Fibroblast of lung (primary cell): Measurements from ENCODE around the gene SERPIND1. TPM values are rescaled to one million over a fixed set of nuclear protein-coding genes. Genes with fewer than 3 reads are reported as not detected.

Experiments
- DNase-seq, 2 donors: peaks; one replicate each; pipeline versions ENCODE4 v3.0.0 to v3.0.0-alpha.2; 2010; ENCODE audit warnings: low read depth in 2 of 2
- H2AFZ ChIP-seq: 2 replicates; pipeline ENCODE4 v1.5.1; 2012; ENCODE audit warnings: low read length, control low read depth, inconsistent platforms
- H3K27ac ChIP-seq: 2 replicates; pipeline ENCODE4 v1.5.1; 2011; ENCODE audit warnings: low read length, control low read depth; ENCODE audit not compliant: insufficient read depth
- H3K27me3 ChIP-seq: 2 replicates; pipeline ENCODE4 v1.5.1; 2011; ENCODE audit warnings: mild to moderate bottlenecking, low read length; ENCODE audit not compliant: control insufficient read depth, insufficient read depth
- H3K36me3 ChIP-seq: 2 replicates; pipeline ENCODE4 v1.5.1; 2011; ENCODE audit warnings: low read length; ENCODE audit not compliant: control insufficient read depth, insufficient read depth
- H3K4me1 ChIP-seq: 2 replicates; pipeline ENCODE4 v1.5.1; 2011; ENCODE audit warnings: low read length; ENCODE audit not compliant: control insufficient read depth, insufficient read depth; ENCODE audit errors: extremely low read depth
- H3K4me2 ChIP-seq: 2 replicates; pipeline ENCODE4 v1.5.1; 2011; ENCODE audit warnings: low read length, control low read depth; ENCODE audit not compliant: insufficient read depth; ENCODE audit errors: extremely low read depth
- H3K4me3 ChIP-seq, 4 experiments: fragments of 200-600 bp in 1 of 4; sonication (generic) in 1 of 4; replicated peaks in 1 of 4; 2 replicates each; pipeline ENCODE4 v1.5.1; 2011 to 2016; ENCODE audit warnings: low read length in 4 of 4, low read depth in 3 of 4, mild to moderate bottlenecking in 3 of 4, control low read depth in 2 of 4, inconsistent platforms in 1 of 4, mixed read lengths in 1 of 4; ENCODE audit not compliant: insufficient read depth in 1 of 4; ENCODE audit errors: control extremely low read depth in 1 of 4
- H3K79me2 ChIP-seq: 2 replicates; pipeline ENCODE4 v1.5.1; 2012; ENCODE audit warnings: mild to moderate bottlenecking, low read length, inconsistent platforms; ENCODE audit not compliant: control insufficient read depth, insufficient read depth
- H3K9ac ChIP-seq: 2 replicates; pipeline ENCODE4 v1.5.1; 2011; ENCODE audit warnings: mild to moderate bottlenecking, low read length, control low read depth; ENCODE audit not compliant: insufficient read depth
- H3K9me3 ChIP-seq: 2 replicates; pipeline ENCODE4 v1.5.1; 2012; ENCODE audit warnings: low read depth, low read length; ENCODE audit not compliant: control insufficient read depth, insufficient read depth
- H4K20me1 ChIP-seq: 2 replicates; pipeline ENCODE4 v1.5.1; 2011; ENCODE audit warnings: low read length; ENCODE audit not compliant: control insufficient read depth, insufficient read depth; ENCODE audit errors: extremely low read depth
- EZH2 ChIP-seq: IDR thresholded peaks from 2 replicates; pipeline ENCODE4 v1.5.1; 2012; ENCODE audit warnings: low read length, control low read depth, mild to moderate bottlenecking; ENCODE audit errors: missing control alignments
- polyA plus RNA-seq, 2 donors: library from polyadenylated mRNA; depleted of rRNA in 1 of 2; stranded (reverse) in 1 of 2; unstranded in 1 of 2; fragments of >200 nt; gene quantifications; 2 replicates each; pipeline ENCODE4 v1.2.1, GENCODE V29; 2011 to 2012; ENCODE audit warnings: missing spikeins in 1 of 2
- total RNA-seq: library from RNA; depleted of rRNA; stranded (reverse); fragments of >200 nt; gene quantifications from 2 replicates; pipeline ENCODE4 v1.2.1, GENCODE V29; 2014
- TF ChIP-seq, protein P1 (sequence below), 2 donors: IDR thresholded peaks in 1 of 2; conservative IDR thresholded peaks in 1 of 2; 1 replicate in 1 of 2; 2 replicates in 1 of 2; pipeline ENCODE4 v1.5.1; 2011 to 2012; ENCODE audit warnings: low read length in 2 of 2, control low read depth in 1 of 2, inconsistent platforms in 1 of 2, low read depth in 1 of 2, mild to moderate bottlenecking in 1 of 2

The SERPIND1 gene
- total and polyA plus RNA-seq, 2 donors (not counting 1 experiment from before 2014, with no cell fraction given), result 0.03 TPM; not detected in 1

DNA sequence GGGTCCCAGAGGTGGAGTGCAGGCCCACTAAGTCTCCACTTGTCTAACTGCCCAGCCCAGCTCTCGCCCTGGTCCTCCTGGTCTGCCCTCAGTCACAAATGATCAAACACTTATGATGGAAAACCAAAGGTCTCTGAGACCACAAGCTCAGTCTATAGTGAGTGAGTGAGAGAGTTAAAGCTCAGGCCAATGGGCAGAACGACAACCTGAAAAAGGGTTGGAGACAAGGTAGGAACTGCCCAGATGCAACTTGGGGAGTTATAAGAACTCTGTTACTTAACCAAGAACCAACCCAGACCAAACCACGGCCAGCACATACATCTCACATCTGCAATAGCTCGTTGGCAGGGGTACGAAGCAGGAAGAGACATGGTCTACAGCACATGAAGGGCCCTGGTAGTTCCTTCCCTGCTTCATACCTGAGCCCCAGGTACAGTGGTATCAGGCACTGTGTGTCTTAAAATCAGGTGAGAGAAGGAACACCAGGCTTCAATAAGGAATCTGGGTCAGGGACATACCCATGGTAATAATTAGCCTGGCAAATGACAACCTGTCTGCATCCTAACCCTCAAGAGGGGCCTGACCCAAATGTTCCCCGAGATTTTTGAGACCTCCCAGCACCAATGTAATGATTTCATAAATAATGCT is 35.7 kb downstream of the SERPIND1 start:
- no peak for DNase-seq
- H3K79me2 ChIP-seq, result no peaks in the 10 kb centered on the region
- no peak overlapping the region for H3K4me3 ChIP-seq
- H3K36me3 ChIP-seq, result peaks cover 13% of the 10 kb centered on the region
- no peak overlapping the region for H3K4me2 ChIP-seq
- peaks cover 13% of the 10 kb centered on the region for H3K4me1 ChIP-seq
- no peak overlapping the region for H3K9ac ChIP-seq
- H3K27me3 ChIP-seq, result no peaks in the 10 kb centered on the region
- no peaks in the 10 kb centered on the region for H3K9me3 ChIP-seq
- no peaks in the 10 kb centered on the region for H4K20me1 ChIP-seq
- TF ChIP-seq, protein P1, sequence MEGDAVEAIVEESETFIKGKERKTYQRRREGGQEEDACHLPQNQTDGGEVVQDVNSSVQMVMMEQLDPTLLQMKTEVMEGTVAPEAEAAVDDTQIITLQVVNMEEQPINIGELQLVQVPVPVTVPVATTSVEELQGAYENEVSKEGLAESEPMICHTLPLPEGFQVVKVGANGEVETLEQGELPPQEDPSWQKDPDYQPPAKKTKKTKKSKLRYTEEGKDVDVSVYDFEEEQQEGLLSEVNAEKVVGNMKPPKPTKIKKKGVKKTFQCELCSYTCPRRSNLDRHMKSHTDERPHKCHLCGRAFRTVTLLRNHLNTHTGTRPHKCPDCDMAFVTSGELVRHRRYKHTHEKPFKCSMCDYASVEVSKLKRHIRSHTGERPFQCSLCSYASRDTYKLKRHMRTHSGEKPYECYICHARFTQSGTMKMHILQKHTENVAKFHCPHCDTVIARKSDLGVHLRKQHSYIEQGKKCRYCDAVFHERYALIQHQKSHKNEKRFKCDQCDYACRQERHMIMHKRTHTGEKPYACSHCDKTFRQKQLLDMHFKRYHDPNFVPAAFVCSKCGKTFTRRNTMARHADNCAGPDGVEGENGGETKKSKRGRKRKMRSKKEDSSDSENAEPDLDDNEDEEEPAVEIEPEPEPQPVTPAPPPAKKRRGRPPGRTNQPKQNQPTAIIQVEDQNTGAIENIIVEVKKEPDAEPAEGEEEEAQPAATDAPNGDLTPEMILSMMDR (conservative IDR thresholded peaks at IDR 0.05 in 1 of 2, IDR thresholded peaks at IDR 0.05 in 1 of 2; ENCODE audit: low read depth in 1 of 2, low read length in 2 of 2), result no peak
- TF ChIP-seq EZH2, result no peak
- H2AFZ ChIP-seq, result no peak overlapping the region
- H3K27ac ChIP-seq, result no peak overlapping the region

DNA sequence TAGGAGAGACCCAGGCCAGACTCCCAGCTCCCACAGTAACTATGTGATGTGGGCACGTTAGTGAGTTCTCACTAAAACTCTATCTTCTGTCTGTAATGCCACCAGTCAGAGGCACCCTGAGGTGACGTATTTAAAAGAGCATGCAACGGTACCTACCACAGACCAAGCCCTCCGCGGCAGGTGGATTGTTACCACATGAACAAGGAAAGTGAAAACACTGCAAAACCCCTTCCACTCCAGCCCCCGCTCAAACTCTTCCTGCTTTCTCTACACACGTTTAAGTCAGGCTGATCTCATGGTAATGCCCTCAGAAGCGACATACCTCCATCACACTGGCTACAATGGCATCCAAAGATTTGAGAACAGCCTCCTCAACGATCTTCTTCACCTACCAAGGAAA is 36.7 kb downstream of the SERPIND1 start:
- H3K4me1 ChIP-seq, result peaks cover 13% of the 10 kb centered on the region
- no peak overlapping the region for H2AFZ ChIP-seq
- H3K9ac ChIP-seq, result no peak overlapping the region
- H3K79me2 ChIP-seq, result no peaks in the 10 kb centered on the region
- TF ChIP-seq, protein P1 (conservative IDR thresholded peaks at IDR 0.05 in 1 of 2, IDR thresholded peaks at IDR 0.05 in 1 of 2; ENCODE audit: low read depth in 1 of 2, low read length in 2 of 2), result no peak
- no peak for TF ChIP-seq EZH2
- H3K27ac ChIP-seq, result no peak overlapping the region
- H3K4me3 ChIP-seq, result no peak overlapping the region
- no peaks in the 10 kb centered on the region for H3K9me3 ChIP-seq
- DNase-seq, result no peak
- peaks cover 9% of the 10 kb centered on the region for H3K36me3 ChIP-seq
- H3K4me2 ChIP-seq, result no peak overlapping the region
- H3K27me3 ChIP-seq, result no peaks in the 10 kb centered on the region
- no peaks in the 10 kb centered on the region for H4K20me1 ChIP-seq

DNA sequence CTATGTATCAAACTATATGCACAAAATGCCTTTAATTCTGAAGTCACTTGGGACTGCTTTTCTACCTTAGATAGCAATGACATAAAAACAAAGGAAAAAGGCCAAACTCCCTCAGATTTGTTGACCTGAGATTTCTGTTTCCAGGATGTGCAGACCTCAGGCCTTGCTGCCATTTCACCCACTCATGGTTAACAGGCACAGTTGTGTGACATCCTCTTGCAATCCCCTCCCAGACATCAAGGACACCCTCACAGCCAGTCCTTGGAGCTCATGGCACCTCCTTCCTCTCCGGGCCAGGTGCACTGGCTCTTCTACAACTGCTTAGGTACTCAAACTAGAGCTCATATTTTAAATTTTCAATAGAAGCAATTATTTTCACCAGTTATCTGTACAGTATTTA is 37.3 kb downstream of the SERPIND1 start:
- Histone ChIP-seq H3K4me1 (peaks cover 13% of the 10 kb centered on the region), H3K9ac (no peak overlapping the region), H3K27ac (no peak overlapping the region), H3K4me2 (no peak overlapping the region), H3K36me3 (peaks cover 9% of the 10 kb centered on the region), H3K27me3 (no peaks in the 10 kb centered on the region), H3K79me2 (no peaks in the 10 kb centered on the region), H3K9me3 (no peaks in the 10 kb centered on the region), H3K4me3 (no peak overlapping the region), H4K20me1 (no peaks in the 10 kb centered on the region), H2AFZ (no peak overlapping the region)
- DNase-seq, result no peak
- no peak for TF ChIP-seq EZH2
- TF ChIP-seq, protein P1 (conservative IDR thresholded peaks at IDR 0.05 in 1 of 2, IDR thresholded peaks at IDR 0.05 in 1 of 2; ENCODE audit: low read depth in 1 of 2, low read length in 2 of 2), result no peak
